Erythroblast (primary cell): ENCODE measurements around the gene JUNB.

Source experiments
- DNase-seq, 2 experiments: peaks; one replicate each; lab custom pipeline; 2025; lab: John Stamatoyannopoulos, UW
- GATA1 ChIP-seq: IDR thresholded peaks from 2 replicates; pipeline ENCODE4 v1.6.1; 2011; ENCODE audit warnings: low read depth, mild to moderate bottlenecking, control low read depth, low read length, moderate library complexity
- POLR2A ChIP-seq: IDR thresholded peaks from 2 replicates; pipeline ENCODE4 v1.6.1; 2011; ENCODE audit warnings: mild to moderate bottlenecking, low read length

Gene JUNB

GRCh38 chr19:12779162-12779993 lies 11.9 kb upstream of the JUNB start:
- TF ChIP-seq GATA1 (no peak), POLR2A (no peak)
- peak; percentile 62 to 68 for DNase-seq

GRCh38 chr19:12782174-12782423 lies 9.2 kb upstream of the JUNB start:
- TF ChIP-seq POLR2A (peak; percentile 57), GATA1 (no peak)
- DNase-seq: no peak

- TF ChIP-seq GATA1 (no peak), POLR2A (peak; percentile 39)
- DNase-seq: peak; percentile 86 to 90
These were observed 8.6 kb upstream of the JUNB start for GRCh38 chr19:12782424-12783290.

GRCh38 chr19:12783291-12783848 lies 7.9 kb upstream of the JUNB start:
- TF ChIP-seq GATA1 (no peak), POLR2A (no peak)
- DNase-seq: peak; percentile 47 to 67

GRCh38 chr19:12783849-12784393 lies 7.4 kb upstream of the JUNB start:
- DNase-seq: peak; percentile 64 to 74
- no peak for TF ChIP-seq GATA1
- TF ChIP-seq POLR2A: no peak

GRCh38 chr19:12784394-12784870 lies 6.9 kb upstream of the JUNB start:
- TF ChIP-seq GATA1 (peak; percentile 92), POLR2A (peak; percentile 94)
- peak; percentile 95 to 99 for DNase-seq

- DNase-seq: no peak
- TF ChIP-seq POLR2A: peak; percentile 85
- no peak for TF ChIP-seq GATA1
These were observed 6.3 kb upstream of the JUNB start for GRCh38 chr19:12784871-12785430.

- no peak for TF ChIP-seq POLR2A
- TF ChIP-seq GATA1: no peak
- peak; percentile 76 to 80 for DNase-seq
These were observed 5.8 kb upstream of the JUNB start for GRCh38 chr19:12785431-12786031.

- peak; percentile 49 to 68 for DNase-seq
- TF ChIP-seq GATA1 (no peak), POLR2A (no peak)
These were observed 5.0 kb upstream of the JUNB start for GRCh38 chr19:12786141-12786870.

GRCh38 chr19:12786952-12787351 lies 4.3 kb upstream of the JUNB start:
- DNase-seq: no peak

GRCh38 chr19:12787458-12787857 lies 3.8 kb upstream of the JUNB start:
- DNase-seq: no peak
- TF ChIP-seq POLR2A (no peak), GATA1 (no peak)

More at GRCh38 chr19:12786952-12787351, 4.3 kb upstream of the JUNB start:
- TF ChIP-seq GATA1 (no peak), POLR2A (no peak)

- TF ChIP-seq GATA1 (no peak), POLR2A (no peak)
- peak; percentile 70 to 74 for DNase-seq
These were observed 3.1 kb upstream of the JUNB start for GRCh38 chr19:12788042-12788681.
